ENCODE results near the gene FTH1. TPM values are rescaled to one million over a fixed set of nuclear protein-coding genes. Genes with fewer than 3 reads are reported as not detected.

Gene FTH1
- total and polyA plus RNA-seq, 2 of the 13 experiments (the other 11 are each of a cell fraction or from before 2014, with no cell fraction given), result 607 to 760 TPM

GRCh38 chr11:61947486-61948210 is 19.8 kb downstream of the FTH1 start:
- H4K20me1 ChIP-seq (ENCODE audit: insufficient read depth, low read length), result no peaks in the 10 kb centered on the region
- BruUV-seq (replicated peaks), result no TSS peak
- peak; percentile 73 for DNase-seq (ENCODE audit: low spot score)
- CTCF ChIA-PET (ENCODE audit: low intra/inter-chr PET ratio, low total read pairs), result interaction anchor here (1.2 to 4.9 kb wide), 6 partner anchors 49 to 150 kb away, joined by 3 to 124 read pairs (median 6); no protein-coding TSS in a partner anchor
- no peak overlapping the region for H3K27ac ChIP-seq (ENCODE audit: extremely low read length, insufficient read depth, low read length)
- no peak overlapping the region for H2AFZ ChIP-seq (ENCODE audit: low read length)
- H3K79me2 ChIP-seq (ENCODE audit: insufficient read depth, low read length), result no peaks in the 10 kb centered on the region
- H3K36me3 ChIP-seq (replicated peaks in 1 of 2; ENCODE audit: control insufficient read depth in 1 of 2, insufficient read depth in 2 of 2, low read length in 2 of 2), result no peaks in the 10 kb centered on the region
- no peak overlapping the region for H3K9ac ChIP-seq (ENCODE audit: insufficient read depth, low read depth, low read length)
- FAIRE-seq, result peak; percentile 91
- in situ Hi-C loops (cut with HindIII; ENCODE audit: extremely low pct_ligation_motif_present, low pct_unique_long_range_greater_than_20kb), result loop anchor here (5.0 kb wide), 2 partner anchors 50 to 110 kb away; no protein-coding TSS in a partner anchor
- no peak overlapping the region for H3K4me3 ChIP-seq (replicated peaks in 1 of 3; ENCODE audit: insufficient read depth in 1 of 3, low read depth in 2 of 3, low read length in 3 of 3)
- under 1% methylated on average over 4 of the region's 8 CpGs for WGBS (ENCODE audit: low lambda C conversion rate)
- H3K4me2 ChIP-seq (ENCODE audit: low read depth, low read length), result no peak overlapping the region
- intact Hi-C loops (cut with micrococcal nuclease; ENCODE audit: unreplicated experiment), result loop anchor here (1.0 to 5.0 kb wide), 4 partner anchors 48 to 160 kb away; no protein-coding TSS in a partner anchor
- ATAC-seq, result peak; percentile 85
- no peaks in the 10 kb centered on the region for H3K9me3 ChIP-seq (ENCODE audit: low read length)
- POLR2A ChIA-PET, result interaction anchor here (0.6 to 10.3 kb wide), 11 partner anchors 14 to 134 kb away, joined by 3 to 138 read pairs (median 10); partner anchors contain the start of gene FTH1
- peaks cover 21% of the 10 kb centered on the region; the same call in 1 of the 2 replicates for H3K4me1 ChIP-seq (ENCODE audit: insufficient read depth, low read length)
- peaks cover 1 to 19% of the 10 kb centered on the region in 2 experiments; a peak in 3 of 5 replicates for H3K27me3 ChIP-seq (ENCODE audit: control insufficient read depth in 1 of 2, insufficient read depth in 2 of 2, low read length in 2 of 2)
- TF ChIP-seq FOXO1 (CRISPR knock-in tag; IDR thresholded peaks at IDR 0.05), result peak; percentile 32; the same call in 1 of the 2 replicates
- TF ChIP-seq, protein P1, sequence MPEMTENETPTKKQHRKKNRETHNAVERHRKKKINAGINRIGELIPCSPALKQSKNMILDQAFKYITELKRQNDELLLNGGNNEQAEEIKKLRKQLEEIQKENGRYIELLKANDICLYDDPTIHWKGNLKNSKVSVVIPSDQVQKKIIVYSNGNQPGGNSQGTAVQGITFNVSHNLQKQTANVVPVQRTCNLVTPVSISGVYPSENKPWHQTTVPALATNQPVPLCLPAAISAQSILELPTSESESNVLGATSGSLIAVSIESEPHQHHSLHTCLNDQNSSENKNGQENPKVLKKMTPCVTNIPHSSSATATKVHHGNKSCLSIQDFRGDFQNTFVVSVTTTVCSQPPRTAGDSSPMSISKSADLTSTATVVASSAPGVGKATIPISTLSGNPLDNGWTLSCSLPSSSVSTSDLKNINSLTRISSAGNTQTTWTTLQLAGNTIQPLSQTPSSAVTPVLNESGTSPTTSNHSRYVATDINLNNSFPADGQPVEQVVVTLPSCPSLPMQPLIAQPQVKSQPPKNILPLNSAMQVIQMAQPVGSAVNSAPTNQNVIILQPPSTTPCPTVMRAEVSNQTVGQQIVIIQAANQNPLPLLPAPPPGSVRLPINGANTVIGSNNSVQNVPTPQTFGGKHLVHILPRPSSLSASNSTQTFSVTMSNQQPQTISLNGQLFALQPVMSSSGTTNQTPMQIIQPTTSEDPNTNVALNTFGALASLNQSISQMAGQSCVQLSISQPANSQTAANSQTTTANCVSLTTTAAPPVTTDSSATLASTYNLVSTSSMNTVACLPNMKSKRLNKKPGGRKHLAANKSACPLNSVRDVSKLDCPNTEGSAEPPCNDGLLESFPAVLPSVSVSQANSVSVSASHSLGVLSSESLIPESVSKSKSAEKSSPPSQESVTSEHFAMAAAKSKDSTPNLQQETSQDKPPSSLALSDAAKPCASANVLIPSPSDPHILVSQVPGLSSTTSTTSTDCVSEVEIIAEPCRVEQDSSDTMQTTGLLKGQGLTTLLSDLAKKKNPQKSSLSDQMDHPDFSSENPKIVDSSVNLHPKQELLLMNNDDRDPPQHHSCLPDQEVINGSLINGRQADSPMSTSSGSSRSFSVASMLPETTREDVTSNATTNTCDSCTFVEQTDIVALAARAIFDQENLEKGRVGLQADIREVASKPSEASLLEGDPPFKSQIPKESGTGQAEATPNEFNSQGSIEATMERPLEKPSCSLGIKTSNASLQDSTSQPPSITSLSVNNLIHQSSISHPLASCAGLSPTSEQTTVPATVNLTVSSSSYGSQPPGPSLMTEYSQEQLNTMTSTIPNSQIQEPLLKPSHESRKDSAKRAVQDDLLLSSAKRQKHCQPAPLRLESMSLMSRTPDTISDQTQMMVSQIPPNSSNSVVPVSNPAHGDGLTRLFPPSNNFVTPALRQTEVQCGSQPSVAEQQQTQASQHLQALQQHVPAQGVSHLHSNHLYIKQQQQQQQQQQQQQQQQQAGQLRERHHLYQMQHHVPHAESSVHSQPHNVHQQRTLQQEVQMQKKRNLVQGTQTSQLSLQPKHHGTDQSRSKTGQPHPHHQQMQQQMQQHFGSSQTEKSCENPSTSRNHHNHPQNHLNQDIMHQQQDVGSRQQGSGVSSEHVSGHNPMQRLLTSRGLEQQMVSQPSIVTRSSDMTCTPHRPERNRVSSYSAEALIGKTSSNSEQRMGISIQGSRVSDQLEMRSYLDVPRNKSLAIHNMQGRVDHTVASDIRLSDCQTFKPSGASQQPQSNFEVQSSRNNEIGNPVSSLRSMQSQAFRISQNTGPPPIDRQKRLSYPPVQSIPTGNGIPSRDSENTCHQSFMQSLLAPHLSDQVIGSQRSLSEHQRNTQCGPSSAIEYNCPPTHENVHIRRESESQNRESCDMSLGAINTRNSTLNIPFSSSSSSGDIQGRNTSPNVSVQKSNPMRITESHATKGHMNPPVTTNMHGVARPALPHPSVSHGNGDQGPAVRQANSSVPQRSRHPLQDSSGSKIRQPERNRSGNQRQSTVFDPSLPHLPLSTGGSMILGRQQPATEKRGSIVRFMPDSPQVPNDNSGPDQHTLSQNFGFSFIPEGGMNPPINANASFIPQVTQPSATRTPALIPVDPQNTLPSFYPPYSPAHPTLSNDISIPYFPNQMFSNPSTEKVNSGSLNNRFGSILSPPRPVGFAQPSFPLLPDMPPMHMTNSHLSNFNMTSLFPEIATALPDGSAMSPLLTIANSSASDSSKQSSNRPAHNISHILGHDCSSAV (CRISPR knock-in tag; IDR thresholded peaks at IDR 0.05; ENCODE audit: borderline replicate concordance), result no peak
- 0 out of 2 replicates have a peak, but pooled peaks have one; percentile 43 for TF ChIP-seq SMAD3 (CRISPR knock-in tag; IDR thresholded peaks at IDR 0.05)
- 0 out of 2 replicates have a peak, but pooled peaks have one; percentile 34 for TF ChIP-seq ZNF501 (CRISPR knock-in tag; IDR thresholded peaks at IDR 0.05)
- 0 out of 2 replicates have a peak, but pooled peaks have one; percentile 28 for TF ChIP-seq ZFX (CRISPR knock-in tag; IDR thresholded peaks at IDR 0.05; ENCODE audit: low read depth)
- TF ChIP-seq SP4 (CRISPR knock-in tag; IDR thresholded peaks at IDR 0.05), result no peak
- no peak for TF ChIP-seq TCF7 (IDR thresholded peaks at IDR 0.05; ENCODE audit: low read depth)
- TF ChIP-seq HNF4A (CRISPR knock-in tag; IDR thresholded peaks at IDR 0.05), result no peak
- no peak for TF ChIP-seq PPARG (CRISPR knock-in tag; conservative IDR thresholded peaks at IDR 0.05)
- no peak for TF ChIP-seq TFAP4 (IDR thresholded peaks at IDR 0.05; ENCODE audit: borderline replicate concordance, low read depth)
- no peak for TF ChIP-seq TRAFD1 (CRISPR knock-in tag; IDR thresholded peaks at IDR 0.05; ENCODE audit: borderline replicate concordance)
- no peak for TF ChIP-seq ISX (CRISPR knock-in tag; conservative IDR thresholded peaks at IDR 0.05)
- 0 out of 2 replicates have a peak, but pooled peaks have one; percentile 18 for TF ChIP-seq HDAC2 (CRISPR knock-in tag; IDR thresholded peaks at IDR 0.05)

Measured in HepG2 (cell line).